Body of pancreas (tissue), 4 donors: Measurements from ENCODE around the gene PXDN. TPM values are rescaled to one million over a fixed set of nuclear protein-coding genes. Genes with fewer than 3 reads are reported as not detected.

Source experiments
- ATAC-seq: fragments of 150-250 bp; one replicate; pipeline ENCODE4 v1.9.1; 2016
- DNase-seq, 4 donors: peaks; one replicate each; pipeline ENCODE4 v3.0.0-alpha.2; 2019
- H3K27ac ChIP-seq, 4 donors: fragments of 200-600 bp; sonication (generic); 1 replicate in 3 of 4; 2 replicates in 1 of 4; pipeline versions ENCODE4 v1.5.1 to v1.6.1; 2016 to 2019; ENCODE audit warnings: mild to moderate bottlenecking in 1 of 4, mixed read lengths in 1 of 4, moderate library complexity in 1 of 4
- H3K27me3 ChIP-seq, 2 donors: fragments of 200-600 bp; sonication (generic); one replicate each; pipeline ENCODE4 v1.6.0; 2016; ENCODE audit warnings: mild to moderate bottlenecking in 1 of 2
- H3K36me3 ChIP-seq, 2 donors: fragments of 200-600 bp; sonication (generic); replicated peaks in 1 of 2; 2 replicates each; pipeline ENCODE4 v1.5.1; 2016; ENCODE audit warnings: low read depth in 2 of 2; ENCODE audit not compliant: insufficient read depth in 1 of 2
- H3K4me1 ChIP-seq: fragments of 200-600 bp; sonication (generic); one replicate; pipeline ENCODE4 v1.6.0; 2016
- H3K4me3 ChIP-seq, 2 donors: fragments of 200-600 bp; sonication (generic); 1 replicate in 1 of 2; 2 replicates in 1 of 2; pipeline ENCODE4 v1.5.1; 2016 to 2019
- H3K9me3 ChIP-seq, 3 donors: fragments of 200-600 bp; sonication (generic); 1 replicate in 2 of 3; 2 replicates in 1 of 3; pipeline ENCODE4 v1.5.1; 2016
- POLR2A ChIP-seq, 3 donors: fragments of 450-650 bp; IDR thresholded peaks; one replicate each; pipeline ENCODE4 v1.6.1; 2016; ENCODE audit warnings: antibody characterized with exemption in 3 of 3, mild to moderate bottlenecking in 2 of 3
- WGBS, 2 donors: methylation state at CpG; one replicate each; pipeline ENCODE4 v1.1.5; 2017; 5-methylcytosine and 5-hydroxymethylcytosine counted together
- intact Hi-C: fragments of 100-400 bp; cut with DNase I; formaldehyde crosslinking; loops from one replicate; pipeline ENCODE4 v1.15.1; 2023
- total RNA-seq, 2 donors: library from RNA; depleted of rRNA; stranded (reverse); fragments of >200 nt; gene quantifications; one replicate each; pipeline ENCODE4 v1.1.0, GENCODE V29; 2016
- TF ChIP-seq, protein P1 (sequence below), 7 experiments: fragments of 450-650 bp in 4 of 7; fragments of 200-600 bp in 3 of 7; sonication (generic) in 3 of 7; IDR thresholded peaks; one replicate each; pipeline ENCODE4 v1.5.1; 2016 to 2019; ENCODE audit warnings: antibody characterized with exemption in 7 of 7

Gene PXDN
- total RNA-seq, 2 donors from 2014 or later: 7.0 to 41.9 TPM

DNA sequence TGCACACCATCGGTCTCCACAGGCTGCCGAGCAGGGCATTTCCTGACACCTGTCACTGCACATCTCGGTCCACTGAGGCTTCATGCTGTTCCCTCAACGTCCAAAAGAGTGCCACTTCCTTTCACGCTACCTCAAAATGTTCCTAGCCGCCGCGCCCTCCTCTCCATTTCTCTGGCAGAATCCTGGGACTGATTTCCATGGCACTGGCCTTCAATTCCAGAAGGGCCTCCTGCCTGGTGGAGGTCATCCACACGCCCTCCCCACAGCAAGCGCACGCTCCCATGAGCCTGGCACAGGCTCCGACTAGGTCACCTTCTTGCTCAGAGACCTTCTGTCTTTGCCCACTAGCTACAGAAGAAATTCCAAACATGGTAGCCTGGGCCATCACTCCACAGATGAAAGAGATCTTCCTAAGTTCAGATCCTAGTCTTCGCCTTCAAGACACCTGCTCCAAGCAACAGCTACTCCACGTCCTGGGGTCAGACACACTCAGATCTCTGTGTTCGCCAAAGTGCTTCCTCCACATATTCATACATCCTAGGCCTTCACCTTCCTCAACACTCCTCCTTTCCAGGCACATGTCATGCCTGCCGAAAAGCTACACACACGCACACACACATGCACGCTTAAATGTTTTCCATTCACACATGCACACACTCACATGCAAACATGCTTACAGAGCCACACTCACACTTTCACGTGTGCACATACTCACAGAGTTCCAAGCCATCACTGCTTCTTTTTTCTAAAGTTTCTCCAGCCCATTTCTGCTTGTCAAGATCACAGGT is 94.0 kb downstream of the PXDN start:
- no peaks in the 10 kb centered on the region for H3K36me3 ChIP-seq
- H3K4me3 ChIP-seq: no peak overlapping the region
- intact Hi-C loops: no loop called here
- ATAC-seq (no peak), DNase-seq (no peak)
- H3K27ac ChIP-seq: no peak overlapping the region
- TF ChIP-seq, protein P1, sequence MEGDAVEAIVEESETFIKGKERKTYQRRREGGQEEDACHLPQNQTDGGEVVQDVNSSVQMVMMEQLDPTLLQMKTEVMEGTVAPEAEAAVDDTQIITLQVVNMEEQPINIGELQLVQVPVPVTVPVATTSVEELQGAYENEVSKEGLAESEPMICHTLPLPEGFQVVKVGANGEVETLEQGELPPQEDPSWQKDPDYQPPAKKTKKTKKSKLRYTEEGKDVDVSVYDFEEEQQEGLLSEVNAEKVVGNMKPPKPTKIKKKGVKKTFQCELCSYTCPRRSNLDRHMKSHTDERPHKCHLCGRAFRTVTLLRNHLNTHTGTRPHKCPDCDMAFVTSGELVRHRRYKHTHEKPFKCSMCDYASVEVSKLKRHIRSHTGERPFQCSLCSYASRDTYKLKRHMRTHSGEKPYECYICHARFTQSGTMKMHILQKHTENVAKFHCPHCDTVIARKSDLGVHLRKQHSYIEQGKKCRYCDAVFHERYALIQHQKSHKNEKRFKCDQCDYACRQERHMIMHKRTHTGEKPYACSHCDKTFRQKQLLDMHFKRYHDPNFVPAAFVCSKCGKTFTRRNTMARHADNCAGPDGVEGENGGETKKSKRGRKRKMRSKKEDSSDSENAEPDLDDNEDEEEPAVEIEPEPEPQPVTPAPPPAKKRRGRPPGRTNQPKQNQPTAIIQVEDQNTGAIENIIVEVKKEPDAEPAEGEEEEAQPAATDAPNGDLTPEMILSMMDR (IDR thresholded peaks at IDR 0.05): no peak
- TF ChIP-seq POLR2A (IDR thresholded peaks at IDR 0.05): no peak
- 82 to 84% methylated on average over 19 of the region's 19 CpGs for WGBS, 2 donors
- no peaks in the 10 kb centered on the region for H3K27me3 ChIP-seq
- no peaks in the 10 kb centered on the region for H3K9me3 ChIP-seq
- H3K4me1 ChIP-seq: no peaks in the 10 kb centered on the region

DNA sequence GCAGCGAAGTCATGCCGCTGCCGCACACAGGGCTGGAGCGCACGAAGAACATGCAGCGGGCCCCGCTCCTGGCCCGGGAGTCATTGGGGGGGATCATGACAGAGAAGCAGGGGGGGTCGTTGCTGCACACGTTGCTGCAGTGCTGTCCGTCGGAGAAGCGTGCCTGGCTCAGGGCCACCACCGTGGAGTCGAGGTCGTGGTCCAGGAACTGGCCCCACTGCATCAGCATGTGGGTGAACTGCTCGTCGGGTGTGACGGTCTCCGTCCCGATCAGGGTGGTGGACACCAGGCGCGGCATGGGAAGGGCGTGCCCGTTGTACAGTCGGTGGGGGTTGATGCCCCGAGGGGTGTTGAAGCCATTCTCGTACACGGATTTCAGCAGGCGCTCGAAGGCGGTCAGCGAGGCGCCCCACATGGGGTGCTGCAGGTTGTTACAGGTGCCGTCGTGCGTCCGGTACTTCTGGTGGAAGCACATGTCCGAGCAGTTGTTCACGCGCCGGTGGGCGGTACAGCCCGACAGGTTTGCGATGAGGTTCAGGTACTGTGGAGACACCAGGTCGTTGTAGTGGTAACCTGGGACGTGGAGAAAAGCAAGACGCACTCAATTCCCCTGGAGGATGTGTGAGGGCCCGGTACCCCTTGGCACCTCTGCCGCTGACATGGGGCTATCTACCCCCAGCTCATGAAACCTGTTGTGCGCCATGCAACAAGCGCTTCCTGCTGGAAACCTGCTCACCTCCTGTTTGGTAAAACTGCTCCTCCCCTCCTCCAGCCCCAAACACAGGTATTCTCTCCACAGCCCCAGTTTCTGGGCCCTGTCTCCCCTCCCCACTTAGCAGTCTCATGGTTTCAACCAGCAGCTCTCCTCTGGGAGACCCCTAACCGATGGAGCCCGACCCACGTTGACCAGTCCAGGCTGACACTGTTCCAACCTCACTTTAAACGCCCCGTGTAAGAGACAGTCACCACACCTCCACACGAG is 94.9 kb downstream of the PXDN start:
- H3K9me3 ChIP-seq: no peaks in the 10 kb centered on the region
- no peak for ATAC-seq
- DNase-seq: no peak
- WGBS, 2 donors: 91 to 94% methylated on average over 43 to 45 of the region's 58 CpGs
- H3K4me1 ChIP-seq: no peaks in the 10 kb centered on the region
- no peak overlapping the region for H3K27ac ChIP-seq
- TF ChIP-seq, protein P1 (IDR thresholded peaks at IDR 0.05): no peak
- no peak for TF ChIP-seq POLR2A (IDR thresholded peaks at IDR 0.05)
- H3K27me3 ChIP-seq: no peaks in the 10 kb centered on the region
- no peak overlapping the region for H3K4me3 ChIP-seq
- intact Hi-C loops: no loop called here
- H3K36me3 ChIP-seq: no peaks in the 10 kb centered on the region

DNA sequence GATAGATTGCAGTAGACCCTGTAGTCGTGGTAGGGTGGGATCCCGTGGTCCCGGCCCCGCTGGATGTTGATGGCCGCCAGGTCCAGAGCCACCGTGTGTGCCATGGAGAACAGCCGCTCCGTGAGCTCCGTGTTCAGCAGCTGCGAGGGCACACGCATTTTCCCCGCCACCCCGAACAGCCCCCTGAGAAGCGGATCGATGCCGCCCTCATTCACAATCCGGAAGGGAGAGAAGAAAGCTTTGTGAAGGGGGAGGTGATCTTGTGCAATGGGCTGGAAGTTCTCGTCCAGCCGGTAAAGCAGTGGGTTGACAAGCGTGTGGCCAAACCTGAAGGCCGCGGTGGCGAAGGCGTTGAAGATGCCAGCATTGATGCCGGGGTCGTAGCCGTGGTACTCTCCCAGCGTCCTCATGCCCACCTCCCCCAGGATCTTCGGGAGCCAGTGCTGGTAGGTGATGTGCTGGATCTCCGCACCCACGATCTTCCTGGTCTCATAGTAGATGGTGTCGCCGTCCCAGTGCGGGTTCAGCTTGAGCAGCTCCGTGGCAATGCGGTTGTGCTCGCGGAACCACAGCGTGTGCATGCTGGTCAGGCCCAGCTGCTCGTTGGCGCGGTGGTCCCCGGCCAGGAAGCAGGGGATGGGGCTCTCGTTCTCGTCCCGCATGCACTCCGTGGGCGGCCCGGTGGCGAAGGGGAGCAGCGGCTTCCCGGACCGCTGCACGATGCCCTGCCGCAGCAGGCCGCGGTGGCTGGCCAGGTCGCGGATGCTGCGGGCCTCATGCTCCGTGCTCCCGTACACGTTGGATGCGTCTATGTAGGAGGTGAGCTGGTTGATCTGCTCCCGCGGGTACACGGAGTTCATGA is 95.8 kb downstream of the PXDN start:
- Histone ChIP-seq H3K36me3 (no peaks in the 10 kb centered on the region), H3K4me3 (no peak overlapping the region), H3K4me1 (no peaks in the 10 kb centered on the region), H3K27ac (no peak overlapping the region), H3K27me3 (no peaks in the 10 kb centered on the region), H3K9me3 (no peaks in the 10 kb centered on the region)
- DNase-seq (no peak), ATAC-seq (no peak)
- WGBS, 2 donors: 92 to 94% methylated on average over 66 to 67 of the region's 67 CpGs
- intact Hi-C loops: no loop called here
- no peak for TF ChIP-seq POLR2A (IDR thresholded peaks at IDR 0.05)
- TF ChIP-seq, protein P1 (IDR thresholded peaks at IDR 0.05): no peak

DNA sequence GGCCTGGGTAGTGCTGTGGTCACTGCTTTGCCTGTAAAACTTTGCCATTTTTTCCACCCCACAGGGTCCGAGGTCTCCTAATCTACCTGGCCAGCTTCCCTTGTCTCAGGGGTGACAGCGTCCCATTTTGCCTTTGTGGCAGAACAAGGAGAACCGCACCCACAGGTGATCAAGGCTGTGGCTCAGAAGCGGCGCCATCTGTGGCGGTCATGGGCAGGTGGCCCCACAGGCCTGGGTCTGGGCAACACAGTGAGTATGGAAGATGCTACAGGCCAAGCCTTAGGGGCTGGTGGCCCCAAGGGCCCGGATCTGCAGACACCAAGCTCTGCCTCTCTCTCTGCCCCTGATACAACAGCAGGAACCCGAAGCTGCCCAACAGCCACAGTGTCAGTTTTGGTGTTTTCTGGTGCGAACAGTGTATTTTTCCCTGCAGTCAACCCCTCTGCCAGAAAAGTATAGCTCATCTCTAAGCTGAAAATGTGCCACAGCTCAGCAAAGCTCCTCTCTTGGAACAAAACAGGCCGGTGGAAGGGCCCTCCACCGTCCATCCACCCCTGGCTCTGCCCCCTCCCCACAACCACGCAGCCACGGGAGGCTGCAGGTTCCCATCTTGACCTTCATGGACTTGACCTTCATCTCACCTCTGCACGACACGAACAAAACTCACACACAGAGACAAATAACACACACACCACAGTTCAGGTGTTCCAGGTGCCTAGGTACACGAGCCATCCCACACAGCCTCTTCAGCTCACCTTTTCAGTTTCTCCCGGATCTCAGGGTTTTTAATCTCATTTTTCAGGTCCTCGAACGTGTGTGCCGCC is 96.7 kb downstream of the PXDN start:
- no peak for DNase-seq
- H3K27ac ChIP-seq: no peak overlapping the region
- 80 to 82% methylated on average over 15 to 20 of the region's 20 CpGs for WGBS, 2 donors
- no peaks in the 10 kb centered on the region for H3K4me1 ChIP-seq
- TF ChIP-seq POLR2A (IDR thresholded peaks at IDR 0.05): no peak
- TF ChIP-seq, protein P1 (IDR thresholded peaks at IDR 0.05): no peak
- H3K9me3 ChIP-seq: no peaks in the 10 kb centered on the region
- ATAC-seq: no peak
- H3K4me3 ChIP-seq: no peak overlapping the region
- intact Hi-C loops: no loop called here
- no peaks in the 10 kb centered on the region for H3K36me3 ChIP-seq
- H3K27me3 ChIP-seq: no peaks in the 10 kb centered on the region
